Measurements from ENCODE around the gene GGPS1.

GRCh38 chr1:235292790-235293189 is 35.6 kb upstream of the GGPS1 start:
- TF ChIP-seq POLR2AphosphoS5 (IDR thresholded peaks at IDR 0.05; ENCODE audit: low read depth, low read length) (no peak), TAF1 (IDR thresholded peaks at IDR 0.05; ENCODE audit: borderline replicate concordance, low read depth, low read length) (no peak), POLR2A (IDR thresholded peaks at IDR 0.05; ENCODE audit: low read depth, low read length) (no peak)
